ENCODE results near the gene IL13.

IL13 gene

GRCh38 chr5:132655821-132656773 is 1.9 kb upstream of the IL13 start:
- peak in 1 of 2 donors; percentile 53 for DNase-seq (ENCODE audit: low read depth in 2 of 2)

- no peak for DNase-seq (ENCODE audit: low read depth in 2 of 2)
These were observed 1.1 kb upstream of the IL13 start for GRCh38 chr5:132656774-132657355.

DNA sequence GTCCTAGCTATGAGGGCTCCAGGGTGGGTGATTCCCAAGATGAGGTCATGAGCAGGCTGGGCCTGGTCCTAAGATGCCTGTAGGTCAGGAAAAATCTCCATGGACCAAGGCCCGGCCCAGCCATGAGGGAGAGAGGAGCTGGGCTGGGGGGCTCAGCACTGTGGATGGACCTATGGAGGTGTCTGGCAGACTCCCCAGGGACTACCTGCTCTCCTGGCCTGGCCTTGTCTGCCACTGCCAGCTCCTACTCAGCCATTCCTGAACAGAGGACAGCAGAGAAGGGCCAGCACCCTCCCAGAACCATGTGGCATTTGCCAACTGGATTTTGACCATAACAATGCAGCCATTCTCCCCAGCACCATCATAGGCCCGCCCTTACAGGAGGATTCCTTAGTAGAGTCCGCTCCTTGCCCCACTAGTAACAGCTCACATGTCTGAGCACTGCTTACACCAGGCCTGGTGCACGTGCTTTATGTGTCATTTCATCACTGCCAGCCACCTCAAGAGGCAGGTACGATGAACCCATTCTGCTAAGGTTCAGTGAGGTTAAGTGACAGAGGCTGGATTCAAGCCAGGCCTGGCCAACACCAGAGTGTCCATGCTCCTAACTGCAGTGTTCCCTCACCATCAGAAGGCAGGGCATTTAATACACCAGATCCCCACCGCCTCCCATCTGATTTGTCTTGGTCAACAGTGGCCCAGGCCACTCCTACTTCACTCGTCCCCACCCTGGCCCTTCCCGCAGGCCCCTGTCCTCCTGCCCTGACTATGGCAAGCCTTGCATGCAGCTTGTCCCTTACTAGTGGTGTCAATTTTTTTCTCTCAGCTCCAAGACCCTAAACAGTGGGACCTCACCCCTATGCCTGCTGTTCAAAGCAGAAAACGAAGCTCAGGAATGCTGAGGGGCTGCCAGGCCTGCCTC is 669 bp downstream of the IL13 start:
- DNase-seq (ENCODE audit: low read depth in 2 of 2), result no peak

GRCh38 chr5:132659598-132660493 is 1.9 kb downstream of the IL13 start:
- DNase-seq (ENCODE audit: low read depth in 2 of 2), result no peak

GRCh38 chr5:132661231-132662003 is 3.4 kb downstream of the IL13 start:
- DNase-seq (ENCODE audit: low read depth in 2 of 2), result no peak

DNA sequence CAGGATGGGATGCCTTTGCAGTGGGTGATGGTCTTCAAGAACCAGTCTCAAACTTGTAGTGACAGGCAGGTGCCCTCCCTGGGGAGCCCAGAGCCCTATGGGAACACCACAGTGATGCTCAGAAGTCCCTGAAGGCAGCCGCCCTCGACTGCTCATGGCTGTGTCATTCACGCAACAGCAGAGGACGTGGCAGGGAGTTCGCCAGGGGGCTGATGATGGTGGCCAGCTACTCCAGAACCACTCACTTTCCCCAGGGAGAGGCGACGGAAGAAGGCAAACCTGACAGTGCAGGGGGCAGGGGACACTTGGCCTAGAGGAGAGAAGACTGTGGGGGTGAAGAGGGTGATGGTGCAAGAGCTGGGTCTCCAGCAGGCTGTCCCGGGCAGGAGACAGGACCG is 4.0 kb downstream of the IL13 start:
- DNase-seq (ENCODE audit: low read depth in 2 of 2), result no peak

GRCh38 chr5:132662925-132663770 is 5.2 kb downstream of the IL13 start:
- DNase-seq (ENCODE audit: low read depth in 2 of 2), result no peak

DNA sequence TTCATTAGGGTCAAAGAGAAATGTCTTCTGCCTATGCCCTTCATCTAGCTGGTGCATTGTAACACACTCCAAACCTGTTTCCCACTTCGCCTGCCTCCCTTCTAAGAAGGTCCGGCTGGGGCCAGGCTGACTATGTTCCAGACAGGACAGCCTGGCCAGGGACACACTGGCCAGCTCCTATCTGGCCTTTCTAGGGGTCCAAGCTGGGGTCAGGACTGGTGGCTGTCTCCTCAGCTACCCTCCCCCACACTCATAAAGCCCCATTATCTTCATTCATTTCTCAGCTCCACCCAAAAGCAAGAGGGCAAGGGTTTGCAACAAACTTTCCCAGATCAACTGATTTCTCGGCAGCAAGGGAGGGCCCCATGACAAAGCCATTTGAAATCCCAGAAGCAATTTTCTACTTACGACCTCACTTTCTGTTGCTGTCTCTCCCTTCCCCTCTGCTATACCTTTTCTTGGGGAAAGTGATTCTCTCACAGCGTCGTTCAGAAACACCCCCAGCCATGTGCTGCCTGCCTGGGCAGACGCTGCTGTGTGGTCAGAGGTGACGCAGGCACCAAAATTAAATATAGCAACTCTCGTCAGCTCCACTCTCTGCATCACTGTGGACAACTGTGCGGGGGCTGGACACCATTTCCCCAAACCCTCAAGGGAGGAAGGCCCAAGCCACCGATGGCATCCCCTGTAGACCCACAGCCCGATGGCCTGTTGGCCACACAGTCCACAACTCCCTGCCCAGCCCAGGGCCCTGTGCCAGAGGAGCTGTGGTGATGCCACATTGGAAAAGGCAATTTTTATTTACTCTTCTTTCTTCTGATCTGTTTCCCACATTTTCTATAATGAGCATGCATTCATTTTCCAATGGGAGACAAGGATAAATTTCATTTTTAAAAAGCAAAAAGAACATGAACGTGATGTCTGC is 6.1 kb downstream of the IL13 start:
- DNase-seq (ENCODE audit: low read depth in 2 of 2), result no peak

GRCh38 chr5:132664696-132665209 is 6.8 kb downstream of the IL13 start:
- DNase-seq (ENCODE audit: low read depth in 2 of 2), result no peak

- DNase-seq (ENCODE audit: low read depth in 2 of 2), result no peak
These were observed 7.7 kb downstream of the IL13 start for GRCh38 chr5:132665574-132666080.

DNA sequence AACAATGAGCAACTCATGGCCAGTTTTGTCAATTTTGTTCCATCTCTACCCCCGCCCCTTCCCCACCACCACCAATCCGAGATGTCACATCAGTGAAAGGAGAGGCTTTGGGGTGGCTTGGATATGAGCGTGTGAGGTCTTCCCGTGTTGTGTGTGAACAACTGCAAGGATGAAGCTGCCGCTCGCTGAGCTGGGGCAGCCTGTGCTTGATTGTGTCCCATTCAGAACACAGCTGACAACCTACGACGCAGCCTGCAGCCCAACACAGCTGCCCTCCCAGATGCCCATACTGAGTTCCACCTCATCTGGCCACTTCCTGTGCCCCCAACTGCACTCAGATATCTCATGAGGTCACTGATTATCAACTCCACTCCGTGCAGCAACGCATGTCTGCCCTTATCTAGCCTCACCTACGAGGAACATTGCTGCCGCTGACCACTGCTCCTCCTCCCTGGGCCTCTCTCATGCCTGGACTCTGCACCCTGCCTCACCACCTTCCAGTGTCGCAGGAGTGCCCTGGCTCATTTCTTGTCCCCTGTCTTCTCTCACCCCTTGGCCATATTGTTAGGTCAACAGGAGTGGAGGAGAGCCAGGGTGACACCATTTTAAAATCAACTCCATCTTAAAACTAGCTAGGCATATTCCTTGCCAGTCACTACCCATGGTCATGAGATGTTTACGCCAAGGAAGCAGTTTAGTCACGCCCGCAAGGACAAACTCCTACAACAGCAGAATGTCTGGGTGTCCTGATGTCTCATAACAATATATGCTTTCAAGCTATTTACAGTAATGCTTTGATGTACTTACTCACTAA is 8.5 kb downstream of the IL13 start:
- no peak for DNase-seq (ENCODE audit: low read depth in 2 of 2)

GRCh38 chr5:132667309-132667708 is 9.3 kb downstream of the IL13 start:
- no peak for DNase-seq (ENCODE audit: low read depth in 2 of 2)

DNA sequence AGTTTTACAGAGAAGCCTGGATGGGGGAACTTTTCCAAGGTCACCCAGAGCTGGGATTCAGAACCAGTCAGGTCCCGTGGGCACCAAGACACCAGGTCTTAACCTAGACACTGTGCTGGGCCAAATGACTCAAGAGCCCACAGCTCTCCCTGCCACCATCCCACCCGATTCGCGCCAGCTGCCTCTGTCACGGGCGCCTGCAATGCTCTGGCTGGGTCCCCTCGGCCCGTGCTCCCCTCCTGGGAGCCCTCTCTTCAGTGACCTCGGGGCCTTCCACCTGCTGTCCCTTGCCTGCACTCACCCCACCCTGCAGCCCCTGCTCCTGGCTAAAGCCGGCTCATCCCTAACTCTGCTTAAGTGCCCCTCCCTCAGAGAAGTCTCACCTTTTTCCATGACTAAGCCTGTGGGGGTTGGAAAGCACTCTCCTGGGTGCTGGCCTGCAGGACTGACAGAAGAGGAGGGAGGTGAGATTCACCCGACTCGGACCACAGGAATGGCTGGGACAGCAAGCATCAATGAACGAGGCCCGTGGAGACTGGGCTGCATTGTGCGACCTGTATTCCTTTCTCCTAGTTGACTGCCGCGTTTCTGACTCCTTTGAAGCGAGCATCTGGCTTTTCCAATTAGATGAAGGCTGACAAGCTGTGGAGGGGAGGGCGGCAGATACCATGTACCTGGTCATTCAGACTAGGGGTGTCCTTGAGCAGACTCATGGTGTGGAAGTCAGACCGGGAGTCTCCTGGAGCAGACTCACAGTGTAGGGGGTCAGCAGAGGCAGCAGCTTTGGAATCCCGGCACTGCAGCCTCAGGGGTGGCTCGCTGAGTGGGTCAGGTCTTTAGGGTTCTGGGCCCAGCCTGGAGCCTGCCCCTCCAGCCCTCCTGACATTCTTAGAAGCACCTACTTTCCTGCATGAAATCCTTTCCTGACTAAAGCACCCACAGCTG is 10.1 kb downstream of the IL13 start:
- DNase-seq (ENCODE audit: low read depth in 2 of 2), result no peak

GRCh38 chr5:132668706-132669454 is 10.9 kb downstream of the IL13 start:
- DNase-seq (ENCODE audit: low read depth in 2 of 2), result no peak

DNA sequence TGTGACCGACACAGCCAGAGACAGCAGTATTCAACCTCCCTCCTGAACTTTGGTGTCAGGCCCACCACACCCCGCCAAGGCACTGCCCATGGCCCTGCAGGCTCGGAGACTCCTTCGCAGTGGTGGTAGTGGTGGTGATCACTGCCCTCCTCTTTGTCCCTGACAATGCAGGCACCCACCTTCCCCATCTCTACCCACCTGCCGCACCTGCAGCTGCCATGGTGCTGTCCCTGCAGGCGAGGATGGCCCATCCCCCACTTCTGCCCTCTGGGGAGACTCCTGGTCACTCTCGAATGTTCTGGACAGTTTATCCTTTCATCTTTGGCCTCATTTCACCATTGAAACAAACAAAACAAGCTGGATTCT is 11.5 kb downstream of the IL13 start:
- DNase-seq (ENCODE audit: low read depth in 2 of 2), result no peak

Data from stimulated activated CD8-positive, alpha-beta memory T cell treated with anti-CD3 and anti-CD28 coated beads, Interleukin-2, amount 100 ng/mL, for 48 hours (primary cell).